Loucy (cell line): Measurements from ENCODE around the gene SERPINB6.
"Not testable (repeated sequence)": the region's sequence is repeated elsewhere in the genome, so short reads cannot be mapped to it uniquely, and the experiment has no call there.

Source experiments
- EZH2phosphoT487 ChIP-seq: fragments of 200-600 bp; IDR thresholded peaks from 2 replicates; pipeline ENCODE4 v1.6.1; 2018; ENCODE audit warnings: antibody characterized with exemption, mild to moderate bottlenecking, moderate library complexity, borderline replicate concordance
- TF ChIP-seq, protein P1 (sequence below): fragments of 200-600 bp; sonication (generic); conservative IDR thresholded peaks from 2 replicates; pipeline ENCODE4 v1.5.1; 2014; ENCODE audit warnings: mild to moderate bottlenecking, antibody characterized with exemption, low read length

DNA sequence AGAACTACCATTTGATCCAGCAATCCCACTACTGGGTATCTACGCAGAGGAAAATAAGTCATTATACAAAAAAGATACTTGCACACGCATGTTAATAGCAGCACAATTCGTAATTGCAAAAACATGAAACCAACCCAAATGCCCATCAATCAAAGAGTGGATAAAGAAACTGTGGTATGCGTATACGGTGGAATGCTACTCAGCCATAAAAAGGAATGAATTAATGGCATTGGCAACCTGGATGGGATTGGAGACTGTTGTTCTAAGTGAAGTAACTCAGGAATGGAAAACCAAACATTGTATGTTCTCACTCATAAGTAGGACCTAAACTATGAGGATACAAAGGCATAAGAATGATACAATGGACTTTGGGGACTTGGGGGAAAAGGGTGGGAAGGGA is 1.3 kb upstream of the SERPINB6 start:
- TF ChIP-seq, protein P1, sequence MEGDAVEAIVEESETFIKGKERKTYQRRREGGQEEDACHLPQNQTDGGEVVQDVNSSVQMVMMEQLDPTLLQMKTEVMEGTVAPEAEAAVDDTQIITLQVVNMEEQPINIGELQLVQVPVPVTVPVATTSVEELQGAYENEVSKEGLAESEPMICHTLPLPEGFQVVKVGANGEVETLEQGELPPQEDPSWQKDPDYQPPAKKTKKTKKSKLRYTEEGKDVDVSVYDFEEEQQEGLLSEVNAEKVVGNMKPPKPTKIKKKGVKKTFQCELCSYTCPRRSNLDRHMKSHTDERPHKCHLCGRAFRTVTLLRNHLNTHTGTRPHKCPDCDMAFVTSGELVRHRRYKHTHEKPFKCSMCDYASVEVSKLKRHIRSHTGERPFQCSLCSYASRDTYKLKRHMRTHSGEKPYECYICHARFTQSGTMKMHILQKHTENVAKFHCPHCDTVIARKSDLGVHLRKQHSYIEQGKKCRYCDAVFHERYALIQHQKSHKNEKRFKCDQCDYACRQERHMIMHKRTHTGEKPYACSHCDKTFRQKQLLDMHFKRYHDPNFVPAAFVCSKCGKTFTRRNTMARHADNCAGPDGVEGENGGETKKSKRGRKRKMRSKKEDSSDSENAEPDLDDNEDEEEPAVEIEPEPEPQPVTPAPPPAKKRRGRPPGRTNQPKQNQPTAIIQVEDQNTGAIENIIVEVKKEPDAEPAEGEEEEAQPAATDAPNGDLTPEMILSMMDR = not testable (repeated sequence)
- not testable (repeated sequence) for TF ChIP-seq EZH2phosphoT487
